Measurements from ENCODE around the gene AP3S2.

Gene AP3S2

DNA sequence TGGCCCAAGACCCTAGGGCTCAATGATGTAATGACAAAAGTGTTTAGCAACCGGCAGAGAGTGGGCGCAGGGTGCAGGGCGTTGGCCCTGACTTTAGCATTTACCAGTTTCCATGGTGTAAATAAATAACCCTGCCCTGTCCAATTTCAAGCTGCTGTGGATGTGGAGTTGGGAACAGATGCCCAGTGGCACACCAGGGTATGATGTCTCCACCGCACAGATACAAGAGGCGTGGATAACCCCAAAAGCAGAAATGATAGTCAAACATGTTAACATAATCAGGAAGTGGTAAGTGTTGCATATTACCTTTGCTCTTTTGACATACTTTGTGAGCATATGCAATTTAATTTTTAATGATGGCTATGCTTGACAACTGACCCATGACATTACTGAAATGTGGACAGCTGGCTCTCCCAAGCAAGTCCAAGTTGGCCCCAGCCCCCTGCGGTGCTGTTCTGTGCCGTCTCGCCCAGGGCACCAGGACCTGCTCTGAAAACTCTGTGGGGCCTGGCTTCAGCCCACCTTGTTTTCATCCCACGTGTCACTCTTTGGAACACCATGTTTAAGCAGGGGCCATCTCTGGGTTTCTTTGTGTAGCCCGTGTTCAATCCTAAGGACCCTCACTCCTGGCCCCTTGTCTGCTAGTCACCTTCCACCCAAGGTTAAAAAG, 68.4 kb downstream of the AP3S2 start:
- no peak overlapping the region for H3K4me3 ChIP-seq (ENCODE audit: low read depth, low read length)
- TF ChIP-seq, protein P1, sequence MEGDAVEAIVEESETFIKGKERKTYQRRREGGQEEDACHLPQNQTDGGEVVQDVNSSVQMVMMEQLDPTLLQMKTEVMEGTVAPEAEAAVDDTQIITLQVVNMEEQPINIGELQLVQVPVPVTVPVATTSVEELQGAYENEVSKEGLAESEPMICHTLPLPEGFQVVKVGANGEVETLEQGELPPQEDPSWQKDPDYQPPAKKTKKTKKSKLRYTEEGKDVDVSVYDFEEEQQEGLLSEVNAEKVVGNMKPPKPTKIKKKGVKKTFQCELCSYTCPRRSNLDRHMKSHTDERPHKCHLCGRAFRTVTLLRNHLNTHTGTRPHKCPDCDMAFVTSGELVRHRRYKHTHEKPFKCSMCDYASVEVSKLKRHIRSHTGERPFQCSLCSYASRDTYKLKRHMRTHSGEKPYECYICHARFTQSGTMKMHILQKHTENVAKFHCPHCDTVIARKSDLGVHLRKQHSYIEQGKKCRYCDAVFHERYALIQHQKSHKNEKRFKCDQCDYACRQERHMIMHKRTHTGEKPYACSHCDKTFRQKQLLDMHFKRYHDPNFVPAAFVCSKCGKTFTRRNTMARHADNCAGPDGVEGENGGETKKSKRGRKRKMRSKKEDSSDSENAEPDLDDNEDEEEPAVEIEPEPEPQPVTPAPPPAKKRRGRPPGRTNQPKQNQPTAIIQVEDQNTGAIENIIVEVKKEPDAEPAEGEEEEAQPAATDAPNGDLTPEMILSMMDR (IDR thresholded peaks at IDR 0.05; ENCODE audit: low read depth, low read length, missing control alignments): no peak
- in situ Hi-C loops (cut with HindIII; ENCODE audit: low sequenced_read_pairs): no loop called here
- DNase-seq (ENCODE audit: low read depth): no peak

DNA sequence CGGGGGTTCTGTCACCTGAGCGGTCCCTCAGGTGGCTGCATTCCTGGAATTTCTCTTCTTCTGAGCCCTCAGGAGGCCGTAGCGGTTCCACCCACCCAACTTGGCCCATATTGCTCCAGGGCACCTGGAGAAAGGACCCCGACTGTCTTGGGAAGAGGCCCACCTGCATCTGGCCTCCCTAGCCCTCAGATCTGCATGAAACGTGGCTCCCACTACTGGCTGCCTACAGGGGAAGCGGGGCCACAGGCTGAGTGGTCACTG, 69.3 kb downstream of the AP3S2 start:
- TF ChIP-seq, protein P1 (IDR thresholded peaks at IDR 0.05; ENCODE audit: low read depth, low read length, missing control alignments): no peak
- DNase-seq (ENCODE audit: low read depth): no peak
- H3K4me3 ChIP-seq (ENCODE audit: low read depth, low read length): no peak overlapping the region
- in situ Hi-C loops (cut with HindIII; ENCODE audit: low sequenced_read_pairs): no loop called here

DNA sequence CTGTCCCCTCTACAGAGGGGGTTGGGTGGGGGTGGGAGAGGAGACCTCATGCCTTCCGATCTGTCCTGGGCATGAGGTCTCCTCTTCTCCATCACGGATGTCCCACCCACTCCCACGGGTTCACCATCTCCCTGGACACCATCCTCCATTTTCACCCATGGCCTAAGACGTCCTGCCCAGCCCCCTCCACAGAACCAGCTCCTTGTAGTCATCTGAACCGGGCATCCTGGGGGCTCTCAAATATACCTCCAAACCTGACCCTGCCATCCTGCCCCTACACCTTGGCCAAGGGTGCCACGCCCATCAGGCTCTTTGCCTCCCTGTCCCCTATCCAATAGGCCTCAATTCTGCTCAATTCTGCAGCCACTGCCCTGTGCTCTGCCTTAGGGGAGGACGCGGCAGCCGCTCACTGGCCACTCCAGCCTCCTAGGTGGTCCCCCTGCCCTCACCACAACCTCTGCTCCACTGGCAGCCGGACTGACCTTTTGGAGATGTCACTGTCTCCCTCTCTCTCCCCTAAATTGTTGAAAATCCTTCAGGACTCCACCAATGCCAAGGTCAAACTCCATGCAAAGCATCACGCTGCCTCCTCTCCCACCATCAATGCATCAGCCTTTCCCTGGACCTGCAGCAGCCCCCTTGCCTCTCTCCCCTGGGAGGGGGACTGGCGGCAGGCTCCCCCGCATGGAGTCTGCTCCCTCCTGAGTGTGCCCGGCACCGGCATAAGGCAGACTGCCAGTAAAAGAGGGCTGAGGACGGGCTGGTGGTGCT, 69.8 kb downstream of the AP3S2 start:
- no peak for DNase-seq (ENCODE audit: low read depth)
- in situ Hi-C loops (cut with HindIII; ENCODE audit: low sequenced_read_pairs): no loop called here
- no peak overlapping the region for H3K4me3 ChIP-seq (ENCODE audit: low read depth, low read length)
- TF ChIP-seq, protein P1 (IDR thresholded peaks at IDR 0.05; ENCODE audit: low read depth, low read length, missing control alignments): no peak

DNA sequence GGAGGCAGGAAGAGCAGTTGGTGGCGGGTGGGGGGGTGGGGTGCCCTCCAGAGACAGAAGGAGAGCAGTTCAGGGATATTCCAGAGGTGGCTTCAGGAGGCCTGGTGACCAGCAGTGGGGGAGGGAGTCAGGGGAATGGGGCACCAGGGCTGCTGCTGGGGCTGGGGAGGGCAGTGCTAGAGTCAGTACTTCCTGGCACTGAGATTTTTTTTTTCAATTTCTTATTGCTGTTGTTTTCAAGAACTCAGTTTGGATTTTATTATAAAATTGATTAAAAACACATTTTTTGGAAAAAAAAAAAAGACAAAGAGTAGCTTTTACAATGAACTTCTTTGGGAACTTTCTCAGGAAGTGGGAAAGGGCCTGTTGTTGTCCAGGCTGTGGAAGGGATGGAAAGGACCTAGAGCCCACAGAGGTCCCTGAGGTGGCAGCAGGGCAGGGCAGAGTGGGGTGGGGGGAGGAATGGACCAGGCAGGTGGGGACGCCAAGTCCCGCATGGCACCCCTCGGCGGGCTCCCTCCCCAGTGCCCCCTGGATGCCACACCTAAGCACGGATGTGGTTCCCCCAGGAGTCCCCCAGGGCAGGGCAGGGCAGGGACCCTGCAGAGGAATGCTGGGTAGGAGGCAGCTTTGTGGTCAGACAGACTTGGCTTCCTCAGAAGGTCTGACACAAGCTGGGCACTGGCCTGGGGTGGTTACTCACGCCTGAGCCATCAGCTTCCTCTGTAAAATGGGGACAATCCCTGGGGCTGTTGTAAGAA, 70.7 kb downstream of the AP3S2 start:
- TF ChIP-seq, protein P1 (IDR thresholded peaks at IDR 0.05; ENCODE audit: low read depth, low read length, missing control alignments): no peak
- in situ Hi-C loops (cut with HindIII; ENCODE audit: low sequenced_read_pairs): no loop called here
- no peak for DNase-seq (ENCODE audit: low read depth)
- H3K4me3 ChIP-seq (ENCODE audit: low read depth, low read length): no peak overlapping the region

DNA sequence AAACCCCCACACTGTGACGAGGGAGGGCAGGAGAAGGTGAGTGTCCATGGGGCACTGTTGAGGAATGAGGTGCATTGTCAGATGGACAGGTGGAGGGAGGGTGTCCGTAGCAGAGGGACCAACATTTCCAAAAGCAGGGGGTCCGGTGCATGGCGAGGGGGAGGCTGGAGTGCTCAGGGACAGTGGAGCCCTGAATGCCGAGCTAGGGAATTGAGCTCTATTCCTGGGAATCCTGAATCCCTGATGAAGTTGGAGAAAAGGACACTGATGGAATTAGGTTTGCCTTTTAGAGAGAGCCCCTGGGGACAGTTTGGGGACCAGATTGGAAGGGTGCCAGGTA, 71.2 kb downstream of the AP3S2 start:
- TF ChIP-seq, protein P1 (IDR thresholded peaks at IDR 0.05; ENCODE audit: low read depth, low read length, missing control alignments): no peak
- in situ Hi-C loops (cut with HindIII; ENCODE audit: low sequenced_read_pairs): no loop called here
- no peak for DNase-seq (ENCODE audit: low read depth)
- H3K4me3 ChIP-seq (ENCODE audit: low read depth, low read length): no peak overlapping the region

DNA sequence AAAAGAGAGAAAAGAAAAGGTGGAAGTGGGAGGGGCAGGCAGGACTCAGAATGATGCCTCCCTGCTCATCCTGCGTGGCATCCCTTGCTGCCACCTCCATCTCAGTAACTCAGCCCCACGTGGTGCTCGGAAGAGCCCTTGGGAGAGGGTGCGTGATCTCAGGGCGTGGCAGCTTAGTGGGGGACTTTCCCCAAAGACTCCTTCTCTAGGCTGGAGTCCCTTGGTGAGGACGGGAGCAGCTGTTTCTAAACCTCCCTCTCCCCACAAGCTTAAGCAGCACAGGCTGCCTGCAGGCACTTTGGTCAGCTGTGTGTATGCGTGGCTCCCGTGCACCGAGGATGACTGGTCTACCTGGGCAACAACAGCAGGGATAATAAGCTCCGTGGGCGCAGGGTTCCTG, 71.8 kb downstream of the AP3S2 start:
- DNase-seq (ENCODE audit: low read depth): no peak
- in situ Hi-C loops (cut with HindIII; ENCODE audit: low sequenced_read_pairs): no loop called here
- TF ChIP-seq, protein P1 (IDR thresholded peaks at IDR 0.05; ENCODE audit: low read depth, low read length, missing control alignments): no peak
- H3K4me3 ChIP-seq (ENCODE audit: low read depth, low read length): no peak overlapping the region

Measured in astrocyte of the cerebellum (primary cell).